Measurements from ENCODE around the gene CDKN1B.

The CDKN1B gene

GRCh38 chr12:12759234-12759915 lies 42.2 kb downstream of the CDKN1B start:
- DNase-seq (ENCODE audit: low spot score) = no peak

GRCh38 chr12:12764824-12765223 lies 47.7 kb downstream of the CDKN1B start:
- DNase-seq (ENCODE audit: low spot score) = no peak

GRCh38 chr12:12770262-12770661 lies 53.1 kb downstream of the CDKN1B start:
- DNase-seq (ENCODE audit: low spot score) = no peak
